Gastrocnemius medialis (tissue), 4 donors: ENCODE data around the gene KHK. TPM values are rescaled to one million over a fixed set of nuclear protein-coding genes. Genes with fewer than 3 reads are reported as not detected.

Experiments used
- ATAC-seq, 2 donors: fragments of 150-250 bp; one replicate each; pipeline ENCODE4 v1.9.1; 2016
- DNase-seq, 2 donors: peaks; one replicate each; pipeline ENCODE4 v3.0.0-alpha.2; 2019
- H3K27ac ChIP-seq, 4 donors: fragments of 200-600 bp; sonication (generic); 1 replicate in 1 of 4; 2 replicates in 3 of 4; pipeline ENCODE4 v1.5.1; 2016 to 2018; ENCODE audit warnings: mild to moderate bottlenecking in 2 of 4, moderate library complexity in 1 of 4
- H3K27me3 ChIP-seq, 3 donors: fragments of 200-600 bp; sonication (generic) in 2 of 3; 1 replicate in 1 of 3; 2 replicates in 2 of 3; pipeline versions ENCODE4 v1.5.1 to v1.6.0; 2016 to 2019; ENCODE audit warnings: mild to moderate bottlenecking in 1 of 3, moderate library complexity in 1 of 3
- H3K36me3 ChIP-seq, 2 donors: fragments of 200-600 bp; sonication (generic) in 1 of 2; one replicate each; pipeline ENCODE4 v1.5.1; 2017 to 2018
- H3K4me1 ChIP-seq, 2 donors: fragments of 200-600 bp; sonication (generic) in 1 of 2; one replicate each; pipeline ENCODE4 v1.5.1; 2016 to 2017; ENCODE audit warnings: mild to moderate bottlenecking in 2 of 2
- H3K4me3 ChIP-seq, 4 donors: fragments of 200-600 bp; sonication (generic) in 3 of 4; 1 replicate in 1 of 4; 2 replicates in 3 of 4; pipeline ENCODE4 v1.5.1; 2016 to 2019; ENCODE audit warnings: mild to moderate bottlenecking in 2 of 4
- H3K9me3 ChIP-seq, 3 donors: fragments of 200-600 bp; sonication (generic) in 2 of 3; 1 replicate in 1 of 3; 2 replicates in 2 of 3; pipeline ENCODE4 v1.5.1; 2016 to 2019
- POLR2A ChIP-seq, 2 donors: fragments of 450-650 bp; IDR thresholded peaks; one replicate each; pipeline ENCODE4 v1.6.1; 2017; ENCODE audit warnings: antibody characterized with exemption in 2 of 2, mild to moderate bottlenecking in 2 of 2, moderate library complexity in 2 of 2
- in situ Hi-C, 4 donors: fragments of 200-750 bp; cut with MboI; loops; one replicate each; pipeline versions ENCODE4 v1.15.0 to v1.8.0; 2017; ENCODE audit warnings: low sequenced_read_pairs in 4 of 4
- intact Hi-C: fragments of 100-400 bp; cut with DNase I; formaldehyde crosslinking; loops from one replicate; pipeline ENCODE4 v1.15.1; 2023; ENCODE audit warnings: low total_unique reads
- total RNA-seq, 4 donors: library from RNA; depleted of rRNA; stranded (reverse); fragments of >200 nt; gene quantifications; one replicate each; pipeline versions ENCODE4 v1.1.0 to v1.2.3, GENCODE V29; 2016
- TF ChIP-seq, protein P1 (sequence below), 5 experiments: fragments of 450-650 bp in 3 of 5; fragments of 200-600 bp in 2 of 5; sonication (generic) in 2 of 5; IDR thresholded peaks in 4 of 5; conservative IDR thresholded peaks in 1 of 5; 1 replicate in 4 of 5; 2 replicates in 1 of 5; pipeline ENCODE4 v1.5.1; 2016 to 2019; ENCODE audit warnings: antibody characterized with exemption in 5 of 5, mild to moderate bottlenecking in 3 of 5, moderate library complexity in 3 of 5

The KHK gene
- total RNA-seq, 4 donors from 2014 or later = 0.91 to 5.4 (median 1.3) TPM; not detected in 1

GRCh38 chr2:27149570-27150405, 63.2 kb downstream of the KHK start:
- no peak overlapping the region for H3K4me3 ChIP-seq
- no peaks in the 10 kb centered on the region for H3K27me3 ChIP-seq
- no peaks in the 10 kb centered on the region for H3K36me3 ChIP-seq
- H3K9me3 ChIP-seq = no peaks in the 10 kb centered on the region
- intact Hi-C loops = no loop called here
- H3K27ac ChIP-seq = no peak overlapping the region
- ATAC-seq (no peak), DNase-seq (no peak)
- no peaks in the 10 kb centered on the region for H3K4me1 ChIP-seq
- in situ Hi-C loops = no loop called here
- TF ChIP-seq, protein P1, sequence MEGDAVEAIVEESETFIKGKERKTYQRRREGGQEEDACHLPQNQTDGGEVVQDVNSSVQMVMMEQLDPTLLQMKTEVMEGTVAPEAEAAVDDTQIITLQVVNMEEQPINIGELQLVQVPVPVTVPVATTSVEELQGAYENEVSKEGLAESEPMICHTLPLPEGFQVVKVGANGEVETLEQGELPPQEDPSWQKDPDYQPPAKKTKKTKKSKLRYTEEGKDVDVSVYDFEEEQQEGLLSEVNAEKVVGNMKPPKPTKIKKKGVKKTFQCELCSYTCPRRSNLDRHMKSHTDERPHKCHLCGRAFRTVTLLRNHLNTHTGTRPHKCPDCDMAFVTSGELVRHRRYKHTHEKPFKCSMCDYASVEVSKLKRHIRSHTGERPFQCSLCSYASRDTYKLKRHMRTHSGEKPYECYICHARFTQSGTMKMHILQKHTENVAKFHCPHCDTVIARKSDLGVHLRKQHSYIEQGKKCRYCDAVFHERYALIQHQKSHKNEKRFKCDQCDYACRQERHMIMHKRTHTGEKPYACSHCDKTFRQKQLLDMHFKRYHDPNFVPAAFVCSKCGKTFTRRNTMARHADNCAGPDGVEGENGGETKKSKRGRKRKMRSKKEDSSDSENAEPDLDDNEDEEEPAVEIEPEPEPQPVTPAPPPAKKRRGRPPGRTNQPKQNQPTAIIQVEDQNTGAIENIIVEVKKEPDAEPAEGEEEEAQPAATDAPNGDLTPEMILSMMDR (IDR thresholded peaks at IDR 0.05 in 4 of 5, conservative IDR thresholded peaks at IDR 0.05 in 1 of 5) = no peak
- no peak for TF ChIP-seq POLR2A (IDR thresholded peaks at IDR 0.05)

Other genes with a start within 250 kb of the KHK start
- gene DPYSL5, start 238.6 kb upstream of the KHK start, total RNA-seq = not detected
- 10 to 100 TPM; 41.9 to 66.5 (median 53.9) TPM for gene MAPRE3, start 116.1 kb upstream of the KHK start, total RNA-seq
- gene TMEM214, start 53.8 kb upstream of the KHK start, total RNA-seq = 10 to 100 TPM; 20.0 to 37.7 (median 24.9) TPM
- gene AGBL5, start 35.1 kb upstream of the KHK start, total RNA-seq = 1 to 10 TPM; 4.9 to 6.2 (median 5.7) TPM
- gene OST4, start 15.1 kb upstream of the KHK start, total RNA-seq = 100 to 1,000 TPM; 191 to 283 (median 251) TPM
- gene EMILIN1, start 8.2 kb upstream of the KHK start, total RNA-seq = 10 to 100 TPM in 2 of 4 donors, 1 to 10 TPM in 2; 6.8 to 18.2 (median 11.3) TPM
- gene CGREF1, start 32.4 kb downstream of the KHK start, total RNA-seq = 1 to 10 TPM; 1.2 to 7.1 (median 4.3) TPM
- 1 to 10 TPM in 3 of 4 donors, under 1 TPM in 1; 0.61 to 2.3 (median 1.2) TPM for gene ABHD1, start 37.0 kb downstream of the KHK start, total RNA-seq
- 100 to 1,000 TPM; 117 to 197 (median 154) TPM for gene PREB, start 47.9 kb downstream of the KHK start, total RNA-seq
- not detected for gene PRR30, start 52.6 kb downstream of the KHK start, total RNA-seq
- gene TCF23, start 62.2 kb downstream of the KHK start, total RNA-seq = under 1 TPM in 1 of 4 donors, not detected in 3; 0.20 TPM
- 100 to 1,000 TPM; 131 to 203 (median 171) TPM for gene ATRAID, start 125.3 kb downstream of the KHK start, total RNA-seq
- 10 to 100 TPM; 19.0 to 46.5 (median 32.5) TPM for gene SLC5A6, start 125.5 kb downstream of the KHK start, total RNA-seq
- 10 to 100 TPM in 1 of 4 donors, 1 to 10 TPM in 3; 2.7 to 10.2 (median 7.1) TPM for gene CAD, start 130.6 kb downstream of the KHK start, total RNA-seq
- under 1 TPM in 1 of 4 donors, not detected in 3; 0.20 TPM for gene SLC30A3, start 176.3 kb downstream of the KHK start, total RNA-seq
- not detected for gene DNAJC5G, start 188.7 kb downstream of the KHK start, total RNA-seq
- 100 to 1,000 TPM; 219 to 554 (median 427) TPM for gene TRIM54, start 195.7 kb downstream of the KHK start, total RNA-seq
- gene UCN, start 221.7 kb downstream of the KHK start, total RNA-seq = not detected
- 10 to 100 TPM in 3 of 4 donors, 1 to 10 TPM in 1; 9.9 to 16.0 (median 11.5) TPM for gene MPV17, start 236.3 kb downstream of the KHK start, total RNA-seq